Esophagus muscularis mucosa (tissue), 3 donors: Measurements from ENCODE around the gene ALG12.

ENCODE experiments used
- CTCF ChIP-seq, 3 experiments: fragments of 200-600 bp in 2 of 3; fragments of 450-650 bp in 1 of 3; sonication (generic) in 2 of 3; IDR thresholded peaks; one replicate each; pipeline ENCODE4 v1.5.1; 2017 to 2019; ENCODE audit warnings: antibody characterized with exemption in 3 of 3, mild to moderate bottlenecking in 2 of 3, moderate library complexity in 1 of 3
- EP300 ChIP-seq: sonication (generic); formaldehyde crosslinking; IDR thresholded peaks from one replicate; pipeline ENCODE4 v1.6.1; 2017; ENCODE audit warnings: antibody characterized with exemption

DNA sequence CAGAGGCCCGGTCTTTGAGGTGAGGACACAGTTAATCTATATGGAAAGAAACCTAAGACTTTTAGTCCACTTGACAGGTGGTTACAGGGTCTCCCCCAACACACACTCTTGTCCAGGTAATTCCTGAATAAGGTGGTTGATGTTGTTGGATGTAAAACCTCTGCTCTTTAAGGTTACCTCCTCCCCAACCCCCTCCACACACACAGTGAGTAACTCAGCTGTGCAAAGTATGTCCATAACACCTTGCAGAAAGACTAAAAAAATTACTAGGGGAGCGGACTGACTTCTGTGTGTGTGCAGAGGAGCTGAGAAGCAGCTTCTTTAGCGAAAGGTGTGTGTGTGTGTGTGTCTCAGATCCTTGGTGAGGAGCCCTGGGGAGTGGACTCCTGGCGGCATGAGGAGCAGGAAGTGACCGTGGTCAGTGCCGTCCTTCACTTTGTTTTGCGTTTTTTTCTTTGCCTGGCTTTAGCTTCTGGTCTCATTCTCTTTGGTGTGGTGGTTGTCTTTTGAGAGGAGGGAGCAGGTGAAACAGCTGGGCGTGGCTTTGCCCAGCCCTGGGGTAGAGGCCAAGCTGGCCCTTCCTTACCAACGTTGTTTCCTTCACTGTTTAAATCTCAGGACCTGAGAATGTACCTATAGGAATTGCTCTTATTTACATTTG lies 62.9 kb downstream of the ALG12 start:
- TF ChIP-seq EP300: no peak
- TF ChIP-seq CTCF (IDR thresholded peaks at IDR 0.05): no peak
